GM13976 (cell line): ENCODE results near the gene KLHDC1.
"Not testable (repeated sequence)": the region's sequence is repeated elsewhere in the genome, so short reads cannot be mapped to it uniquely, and the experiment has no call there.

Experiments used
- DNase-seq: peaks from one replicate; pipeline ENCODE4 v3.0.0; 2012; ENCODE audit warnings: low spot score
- in situ Hi-C: fragments of 300-500 bp; cut with MboI; formaldehyde crosslinking; loops from one replicate; pipeline ENCODE4 v1.12.0; 2022; ENCODE audit warnings: low sequenced_read_pairs, mixed read lengths, inconsistent platforms; ENCODE audit not compliant: unreplicated experiment
- TF ChIP-seq, protein P1 (sequence below): IDR thresholded peaks from 2 replicates; pipeline ENCODE4 v1.5.1; 2012; ENCODE audit warnings: borderline replicate concordance, mild to moderate bottlenecking; ENCODE audit not compliant: insufficient read depth; ENCODE audit errors: extremely low read depth, missing control alignments, control extremely low read depth

KLHDC1 gene

DNA sequence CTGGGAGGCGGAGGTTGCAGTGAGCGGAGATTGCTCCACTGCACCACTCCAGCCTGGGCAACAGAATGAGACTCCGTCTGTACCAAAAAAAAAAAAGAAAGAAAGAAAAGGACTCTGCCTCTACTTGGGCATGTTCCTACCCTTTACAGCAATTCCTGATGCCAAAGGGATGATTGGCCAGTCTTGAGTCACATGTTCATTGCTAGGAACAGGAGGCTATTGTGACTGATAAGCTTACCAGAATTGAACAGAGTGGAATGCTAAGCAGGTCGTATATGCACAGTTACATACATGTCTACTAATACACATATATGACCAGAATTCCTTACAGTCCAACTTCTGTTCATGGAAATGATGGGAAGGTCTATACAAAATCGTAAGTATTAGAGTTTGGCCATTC lies 34.3 kb downstream of the KLHDC1 start:
- in situ Hi-C loops: no loop called here
- no peak for DNase-seq
- TF ChIP-seq, protein P1, sequence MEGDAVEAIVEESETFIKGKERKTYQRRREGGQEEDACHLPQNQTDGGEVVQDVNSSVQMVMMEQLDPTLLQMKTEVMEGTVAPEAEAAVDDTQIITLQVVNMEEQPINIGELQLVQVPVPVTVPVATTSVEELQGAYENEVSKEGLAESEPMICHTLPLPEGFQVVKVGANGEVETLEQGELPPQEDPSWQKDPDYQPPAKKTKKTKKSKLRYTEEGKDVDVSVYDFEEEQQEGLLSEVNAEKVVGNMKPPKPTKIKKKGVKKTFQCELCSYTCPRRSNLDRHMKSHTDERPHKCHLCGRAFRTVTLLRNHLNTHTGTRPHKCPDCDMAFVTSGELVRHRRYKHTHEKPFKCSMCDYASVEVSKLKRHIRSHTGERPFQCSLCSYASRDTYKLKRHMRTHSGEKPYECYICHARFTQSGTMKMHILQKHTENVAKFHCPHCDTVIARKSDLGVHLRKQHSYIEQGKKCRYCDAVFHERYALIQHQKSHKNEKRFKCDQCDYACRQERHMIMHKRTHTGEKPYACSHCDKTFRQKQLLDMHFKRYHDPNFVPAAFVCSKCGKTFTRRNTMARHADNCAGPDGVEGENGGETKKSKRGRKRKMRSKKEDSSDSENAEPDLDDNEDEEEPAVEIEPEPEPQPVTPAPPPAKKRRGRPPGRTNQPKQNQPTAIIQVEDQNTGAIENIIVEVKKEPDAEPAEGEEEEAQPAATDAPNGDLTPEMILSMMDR: no peak

DNA sequence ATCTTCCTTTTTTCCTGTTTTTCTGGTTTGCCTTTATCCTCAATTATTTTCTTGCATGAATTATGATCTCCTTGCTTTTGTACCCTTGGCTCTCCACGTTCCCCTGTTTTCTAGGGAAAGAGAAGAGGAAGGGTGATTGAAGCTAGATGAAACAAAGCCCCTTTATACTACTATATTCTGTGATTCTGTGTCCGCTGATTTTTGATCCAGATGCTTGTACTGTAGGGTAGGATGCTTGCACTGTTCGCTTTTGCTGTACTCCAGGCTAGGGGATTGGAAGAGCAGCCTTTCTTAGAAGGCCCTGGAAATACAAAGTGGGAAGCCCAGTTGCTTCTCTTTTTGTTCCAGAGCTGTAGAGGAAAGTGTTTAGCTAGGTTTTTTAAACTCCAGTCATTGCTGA lies 40.0 kb downstream of the KLHDC1 start:
- DNase-seq: no peak
- TF ChIP-seq, protein P1: no peak
- in situ Hi-C loops: no loop called here

GRCh38 chr14:49733836-49734235 lies 40.9 kb downstream of the KLHDC1 start:
- DNase-seq: no peak
- TF ChIP-seq, protein P1: no peak
- in situ Hi-C loops: no loop called here

GRCh38 chr14:49735669-49736068 lies 42.7 kb downstream of the KLHDC1 start:
- in situ Hi-C loops, DNase-seq: not testable (repeated sequence)

DNA sequence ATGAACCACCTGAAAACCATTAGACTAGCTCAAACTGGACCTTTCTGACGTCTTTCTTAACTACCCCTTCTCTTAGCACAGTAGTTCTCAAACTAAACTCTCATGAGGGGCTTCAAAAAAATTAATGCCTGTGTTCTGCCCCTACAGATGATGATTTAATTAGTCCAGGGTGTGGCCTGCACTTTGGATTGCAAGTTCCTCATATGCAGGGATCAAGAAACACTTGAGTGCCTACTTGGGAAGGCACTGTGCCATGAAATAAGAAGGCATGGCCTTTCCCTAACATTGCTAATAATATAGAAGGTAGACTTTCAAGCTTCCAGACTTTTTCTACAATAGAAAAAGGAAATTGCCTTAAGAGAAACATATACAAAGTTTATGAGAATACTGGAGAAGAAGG lies 52.3 kb downstream of the KLHDC1 start:
- no peak for DNase-seq
- TF ChIP-seq, protein P1: no peak
- in situ Hi-C loops: no loop called here

GRCh38 chr14:49746476-49746875 lies 53.6 kb downstream of the KLHDC1 start:
- in situ Hi-C loops: not testable (repeated sequence)

GRCh38 chr14:49754570-49755097 lies 61.7 kb downstream of the KLHDC1 start:
- in situ Hi-C loops: no loop called here
- TF ChIP-seq, protein P1: no peak
- DNase-seq: no peak

More at GRCh38 chr14:49746476-49746875, 53.6 kb downstream of the KLHDC1 start:
- not testable (repeated sequence) for DNase-seq

GRCh38 chr14:49755378-49755777 lies 62.5 kb downstream of the KLHDC1 start:
- DNase-seq: no peak
- TF ChIP-seq, protein P1: no peak
- in situ Hi-C loops: no loop called here
